Memory B cell (primary cell): ENCODE measurements around the gene PLXNA2.

Experiments
- ATAC-seq: fragments of 150-1000 bp; cut with Tn5 transposase; 2 replicates; pipeline ENCODE4 v1.10.0; 2021; ENCODE audit warnings: low read depth, mild to moderate bottlenecking, moderate library complexity
- DNase-seq, 2 donors: peaks; one replicate each; pipeline ENCODE4 v3.0.0; 2022; ENCODE audit warnings: low spot score in 2 of 2
- H3K27ac Mint-ChIP-seq: one replicate; pipeline ENCODE4 v1.8.0; 2022; ENCODE audit warnings: mild to moderate bottlenecking, moderate library complexity, mixed read lengths
- H3K27me3 Mint-ChIP-seq: one replicate; pipeline ENCODE4 v1.8.0; 2022; ENCODE audit warnings: mixed read lengths
- H3K36me3 Mint-ChIP-seq: one replicate; pipeline ENCODE4 v1.8.0; 2022; ENCODE audit warnings: mild to moderate bottlenecking, mixed read lengths
- H3K4me1 Mint-ChIP-seq: one replicate; pipeline ENCODE4 v1.8.0; 2022; ENCODE audit warnings: mixed read lengths
- H3K4me3 Mint-ChIP-seq: one replicate; pipeline ENCODE4 v1.8.0; 2022; ENCODE audit warnings: mild to moderate bottlenecking, moderate library complexity, mixed read lengths
- H3K9me3 Mint-ChIP-seq: one replicate; pipeline ENCODE4 v1.8.0; 2022; ENCODE audit warnings: mixed read lengths

PLXNA2 gene

DNA sequence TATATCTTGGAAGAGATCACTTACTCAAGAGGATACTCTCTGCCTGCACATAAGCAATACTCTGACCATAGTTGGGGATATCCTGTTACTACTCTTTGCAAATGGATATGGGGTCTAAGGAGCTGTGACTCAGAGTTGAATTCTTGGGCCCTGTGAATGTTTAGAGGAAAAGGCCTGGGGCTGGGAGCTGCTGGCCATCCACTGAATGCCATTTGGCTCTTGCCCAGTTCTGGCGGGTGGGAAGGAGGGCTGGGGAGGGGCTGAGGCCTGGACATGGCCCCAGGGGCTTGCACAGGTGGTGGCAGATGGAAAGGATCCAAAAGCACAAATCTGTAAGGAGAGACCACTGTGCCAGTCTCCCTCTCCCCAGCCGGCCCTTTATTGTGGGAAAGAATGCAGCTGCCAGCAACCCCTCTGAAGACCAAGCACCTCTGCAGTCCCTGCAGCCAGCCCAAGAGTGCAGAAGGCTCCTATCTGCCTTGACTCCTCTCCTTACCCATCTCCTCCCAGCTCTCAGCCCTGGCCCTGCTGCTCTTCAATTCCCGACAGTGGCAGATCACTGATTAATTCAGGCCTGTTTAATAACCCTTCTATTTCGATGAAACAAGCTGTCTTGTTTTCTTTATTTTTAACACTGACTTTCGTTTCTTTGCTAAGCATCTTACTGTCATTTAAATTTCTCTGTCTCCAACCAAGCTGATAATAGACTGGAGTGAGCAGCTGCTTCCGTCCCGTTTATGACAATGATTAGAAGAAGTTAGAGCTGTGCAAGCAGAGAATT is 12.1 kb downstream of the PLXNA2 start:
- H3K27me3 Mint-ChIP-seq: peaks cover 18% of the 10 kb centered on the region
- H3K4me3 Mint-ChIP-seq: no peak overlapping the region
- peaks cover 4% of the 10 kb centered on the region for H3K4me1 Mint-ChIP-seq
- no peaks in the 10 kb centered on the region for H3K9me3 Mint-ChIP-seq
- no peak overlapping the region for H3K27ac Mint-ChIP-seq
- no peak for DNase-seq
- H3K36me3 Mint-ChIP-seq: no peaks in the 10 kb centered on the region
- no peak for ATAC-seq

DNA sequence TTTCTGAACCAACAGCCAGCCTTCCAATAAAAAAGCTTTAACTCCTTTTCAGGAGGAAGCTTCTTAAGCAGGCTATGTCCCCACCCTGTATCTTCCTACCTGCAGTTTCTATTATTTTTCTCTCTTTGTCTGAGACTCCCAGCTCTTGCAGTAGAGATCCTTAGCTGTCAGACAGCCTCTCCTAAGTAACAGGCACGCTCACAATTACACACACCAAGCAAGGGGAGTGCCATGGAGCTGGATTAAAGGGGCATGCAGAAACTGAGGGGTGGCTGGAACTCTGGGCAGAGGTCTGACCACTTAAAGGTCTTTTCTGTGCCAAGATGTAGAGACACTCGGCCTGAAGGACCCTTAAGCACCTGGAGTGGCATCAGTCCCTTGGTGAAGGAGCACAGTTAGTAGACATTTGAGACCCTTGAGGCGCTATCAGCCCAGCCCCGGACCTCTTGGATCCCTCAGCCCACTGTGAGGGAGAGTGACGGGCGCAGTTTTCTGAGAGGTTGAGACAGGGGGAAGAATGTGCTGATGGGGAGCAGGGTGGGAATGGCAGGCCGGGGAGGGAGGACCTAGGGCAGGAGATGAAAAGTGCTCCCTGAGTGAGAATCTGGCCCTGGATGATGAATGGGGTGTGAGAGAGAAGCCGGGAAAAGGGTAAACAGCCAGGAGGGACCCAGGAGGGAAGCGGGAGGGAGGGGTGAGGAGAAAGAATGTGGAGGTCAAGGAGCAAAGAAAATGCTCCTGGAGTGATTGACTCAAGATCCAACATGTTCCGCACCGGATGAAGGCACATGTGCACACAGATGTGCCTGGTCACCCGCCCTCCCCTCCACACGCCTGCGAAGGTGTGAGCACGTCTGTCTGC is 13.3 kb downstream of the PLXNA2 start:
- Mint-ChIP-seq H3K4me1 (no peaks in the 10 kb centered on the region), H3K9me3 (no peaks in the 10 kb centered on the region), H3K27me3 (peaks cover 18% of the 10 kb centered on the region), H3K36me3 (no peaks in the 10 kb centered on the region), H3K27ac (no peak overlapping the region), H3K4me3 (no peak overlapping the region)
- ATAC-seq: no peak
- no peak for DNase-seq

DNA sequence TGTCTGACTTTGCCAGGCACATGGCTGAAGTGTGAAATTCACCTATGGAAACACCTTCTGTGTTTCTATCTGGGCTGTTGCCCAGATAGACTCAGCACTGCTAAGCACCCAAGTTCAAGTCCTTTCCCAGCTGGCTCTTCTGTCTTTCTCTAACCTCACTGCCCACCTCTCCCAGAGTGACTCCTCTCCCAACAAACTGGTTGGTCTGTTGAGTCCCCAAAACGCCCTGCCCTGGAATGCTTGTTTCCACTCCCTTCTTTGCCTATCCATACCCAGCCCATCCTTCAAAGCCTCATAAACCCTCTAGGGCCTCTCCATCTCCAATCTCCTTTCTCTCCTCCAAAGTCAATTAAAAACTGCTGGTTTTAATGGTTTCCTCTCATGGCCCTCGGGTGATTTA is 15.6 kb downstream of the PLXNA2 start:
- Mint-ChIP-seq H3K36me3 (no peaks in the 10 kb centered on the region), H3K4me1 (no peaks in the 10 kb centered on the region), H3K27me3 (peaks cover 14% of the 10 kb centered on the region), H3K9me3 (no peaks in the 10 kb centered on the region), H3K27ac (no peak overlapping the region), H3K4me3 (no peak overlapping the region)
- ATAC-seq (no peak), DNase-seq (no peak)

DNA sequence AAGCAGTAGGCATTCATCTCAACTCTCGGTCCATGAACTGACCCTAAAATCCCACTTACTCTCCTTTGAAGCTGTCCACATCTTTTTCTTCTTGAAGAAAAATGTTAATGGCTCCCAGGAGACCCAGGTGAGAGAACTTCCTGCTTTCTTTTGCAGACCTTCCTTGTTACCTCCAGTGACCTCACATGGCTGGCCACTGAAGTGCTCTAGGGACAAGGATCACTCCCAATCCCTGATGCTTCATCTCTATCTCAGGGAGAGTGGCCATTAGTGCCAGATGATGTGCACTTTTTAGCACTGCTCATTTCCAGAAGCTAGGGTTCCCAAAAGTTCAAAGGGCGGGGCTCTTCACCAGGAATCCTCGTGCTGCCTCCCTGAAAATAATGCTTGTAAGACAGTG is 16.2 kb downstream of the PLXNA2 start:
- Mint-ChIP-seq H3K27me3 (peaks cover 12% of the 10 kb centered on the region), H3K4me1 (no peaks in the 10 kb centered on the region), H3K9me3 (no peaks in the 10 kb centered on the region), H3K27ac (no peak overlapping the region), H3K36me3 (no peaks in the 10 kb centered on the region), H3K4me3 (no peak overlapping the region)
- DNase-seq: no peak
- ATAC-seq: no peak

DNA sequence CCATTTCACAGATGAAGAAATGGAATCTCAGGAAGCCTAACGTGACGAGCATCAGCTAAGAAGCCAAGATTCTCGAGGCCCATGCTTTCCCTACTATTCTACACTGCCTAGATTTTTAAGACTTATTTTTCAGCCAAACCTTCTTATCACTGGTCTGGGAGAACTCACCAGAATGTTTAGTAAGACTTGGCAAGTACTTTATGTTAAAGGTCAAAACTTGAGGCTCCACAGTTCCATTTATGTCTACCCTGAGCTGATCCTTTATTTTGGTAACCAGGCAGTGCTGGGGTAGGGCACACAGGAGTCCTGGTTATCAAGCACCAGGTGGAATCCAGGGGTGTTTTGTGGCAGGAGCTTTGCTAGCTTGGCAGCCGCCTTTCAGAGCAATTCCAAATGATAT is 16.8 kb downstream of the PLXNA2 start:
- Mint-ChIP-seq H3K36me3 (no peaks in the 10 kb centered on the region), H3K4me3 (no peak overlapping the region), H3K27me3 (peaks cover 11% of the 10 kb centered on the region), H3K4me1 (no peaks in the 10 kb centered on the region), H3K27ac (no peak overlapping the region), H3K9me3 (no peaks in the 10 kb centered on the region)
- ATAC-seq (no peak), DNase-seq (no peak)

DNA sequence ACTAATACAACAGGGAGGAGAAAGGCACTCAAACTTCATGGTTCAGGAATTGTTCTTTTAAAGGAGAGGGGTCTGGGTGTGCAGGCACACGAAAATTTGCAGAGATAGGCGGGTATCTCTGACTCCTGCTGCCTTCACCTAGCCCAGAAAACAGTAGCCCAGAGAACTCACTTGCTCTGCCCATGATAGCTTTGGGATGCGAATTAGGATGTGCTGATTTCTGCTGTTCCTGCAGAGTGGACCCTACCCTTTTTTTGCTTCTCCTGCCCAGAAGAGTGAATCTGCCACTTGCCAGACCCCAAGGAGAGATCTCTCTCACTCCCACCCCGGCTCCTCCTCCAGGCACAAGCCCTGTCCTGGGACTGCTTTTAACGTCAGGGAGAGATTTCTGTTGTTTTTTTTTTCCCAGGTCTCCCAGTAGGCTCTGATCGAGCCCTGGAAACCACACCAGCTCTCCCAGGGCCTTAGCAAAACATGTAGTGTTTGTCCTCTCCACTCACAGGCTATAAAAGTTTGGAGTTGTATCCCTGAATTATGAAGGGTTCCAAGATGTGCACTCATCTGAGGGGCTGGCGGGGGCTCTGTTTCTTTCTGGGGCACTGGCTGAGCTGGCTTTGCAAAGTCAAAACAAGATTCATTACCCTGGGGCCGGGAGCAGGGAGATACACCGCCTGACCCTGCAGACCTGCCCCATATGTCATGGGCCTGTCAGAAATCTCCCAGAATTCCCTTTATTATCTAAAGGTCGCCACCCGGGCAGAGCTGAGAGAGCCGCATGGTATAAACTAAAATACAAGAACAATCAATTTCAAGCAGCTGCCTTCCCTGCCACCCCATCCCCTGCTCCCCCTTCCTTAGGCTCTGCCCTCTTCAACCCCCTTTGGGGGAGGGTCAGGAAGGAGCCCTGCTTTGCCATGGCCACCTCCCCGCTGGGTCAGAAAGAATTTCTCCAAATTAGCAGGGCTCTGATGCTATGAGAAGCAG is 17.9 kb downstream of the PLXNA2 start:
- Mint-ChIP-seq H3K27ac (no peak overlapping the region), H3K9me3 (no peaks in the 10 kb centered on the region), H3K36me3 (no peaks in the 10 kb centered on the region), H3K4me3 (no peak overlapping the region), H3K4me1 (no peaks in the 10 kb centered on the region), H3K27me3 (peaks cover 6% of the 10 kb centered on the region)
- ATAC-seq: no peak
- no peak for DNase-seq

DNA sequence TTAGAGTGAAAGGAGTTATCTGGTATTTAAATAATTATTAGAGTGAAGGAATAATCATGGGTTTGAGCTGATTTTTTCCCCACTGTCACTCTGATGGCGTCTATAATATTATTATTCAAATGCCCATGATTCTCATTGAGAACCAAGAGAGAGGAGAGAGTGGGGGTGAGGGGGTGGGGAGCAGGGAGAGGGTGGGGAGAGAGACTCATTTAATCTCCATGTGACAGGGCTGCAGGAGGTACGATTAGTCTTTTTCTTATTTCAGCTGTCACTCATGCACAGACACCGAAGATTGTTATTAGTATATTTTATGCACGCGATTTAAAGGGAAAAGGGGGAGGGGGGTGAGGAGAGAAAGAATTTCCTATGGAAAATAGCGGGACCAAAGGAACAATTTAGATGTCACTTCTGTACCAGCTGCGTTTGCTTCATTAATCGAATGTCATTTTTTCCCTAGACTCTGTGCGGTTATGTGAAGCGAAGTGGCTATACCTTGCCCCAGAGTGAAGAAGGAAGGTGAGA is 19.9 kb downstream of the PLXNA2 start:
- ATAC-seq (no peak), DNase-seq (no peak)
- Mint-ChIP-seq H3K4me1 (no peaks in the 10 kb centered on the region), H3K36me3 (no peaks in the 10 kb centered on the region), H3K4me3 (no peak overlapping the region), H3K27ac (no peak overlapping the region), H3K27me3 (peaks cover 8% of the 10 kb centered on the region), H3K9me3 (no peaks in the 10 kb centered on the region)

DNA sequence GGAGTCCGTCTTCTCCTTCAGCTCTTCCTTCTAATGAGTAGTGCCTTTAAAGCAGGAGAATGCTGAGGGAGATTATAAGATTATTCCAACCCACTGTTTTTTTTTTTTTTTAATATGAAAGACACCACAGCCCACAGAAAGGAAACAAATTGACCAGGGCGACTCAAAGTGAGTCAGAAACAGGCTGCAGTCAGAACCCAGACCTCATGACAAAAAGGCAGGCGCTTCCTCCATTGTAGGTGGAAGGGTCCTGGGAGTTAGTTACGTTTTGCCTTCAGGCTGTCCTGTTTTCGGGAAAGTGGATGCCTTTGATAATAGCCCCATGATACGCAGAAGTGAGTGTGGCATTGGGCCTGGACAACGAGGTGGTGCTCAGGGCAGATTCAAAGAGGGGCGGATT is 21.0 kb downstream of the PLXNA2 start:
- no peaks in the 10 kb centered on the region for H3K9me3 Mint-ChIP-seq
- H3K27me3 Mint-ChIP-seq: peaks cover 7% of the 10 kb centered on the region
- H3K4me3 Mint-ChIP-seq: no peak overlapping the region
- ATAC-seq (no peak), DNase-seq (no peak)
- no peak overlapping the region for H3K27ac Mint-ChIP-seq
- H3K36me3 Mint-ChIP-seq: no peaks in the 10 kb centered on the region
- H3K4me1 Mint-ChIP-seq: no peaks in the 10 kb centered on the region

DNA sequence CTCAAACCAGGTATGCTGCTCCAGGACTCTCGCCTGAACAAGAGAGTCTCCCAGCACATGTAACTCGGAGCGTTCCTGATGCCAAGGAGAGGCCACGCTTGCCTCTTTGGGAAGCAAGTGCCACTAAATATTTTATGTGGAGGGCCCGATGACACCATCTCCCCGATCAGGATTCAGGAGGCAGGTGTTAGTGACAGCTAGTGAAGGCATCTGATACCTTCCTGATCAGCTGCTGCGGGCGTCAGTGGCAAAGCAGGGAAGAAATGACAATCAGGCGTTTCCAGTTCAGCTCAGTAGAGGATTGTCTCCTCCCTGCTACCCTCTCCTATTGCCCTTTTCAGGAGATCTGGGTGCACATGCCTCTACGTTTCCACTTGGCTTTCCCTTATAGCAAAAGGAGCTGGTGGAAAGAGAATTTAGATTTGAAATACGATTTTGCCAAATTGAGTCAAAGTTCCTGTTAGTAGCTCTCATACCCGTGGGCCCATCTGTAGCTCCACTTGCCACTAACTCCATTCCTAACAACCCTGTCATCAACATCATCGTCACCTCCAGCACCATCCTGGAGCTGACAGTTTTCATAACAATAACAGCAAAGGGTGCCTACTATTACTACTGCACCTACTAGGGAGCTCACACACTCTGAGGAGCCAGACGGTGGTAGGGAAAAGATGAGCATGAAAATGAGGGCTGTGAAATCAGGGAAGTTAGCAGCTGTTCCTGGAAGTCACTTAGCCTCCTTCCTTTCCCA is 21.6 kb downstream of the PLXNA2 start:
- no peak for DNase-seq
- Mint-ChIP-seq H3K36me3 (no peaks in the 10 kb centered on the region), H3K27ac (no peak overlapping the region), H3K27me3 (peaks cover 7% of the 10 kb centered on the region), H3K4me1 (no peaks in the 10 kb centered on the region), H3K9me3 (no peaks in the 10 kb centered on the region), H3K4me3 (no peak overlapping the region)
- no peak for ATAC-seq

DNA sequence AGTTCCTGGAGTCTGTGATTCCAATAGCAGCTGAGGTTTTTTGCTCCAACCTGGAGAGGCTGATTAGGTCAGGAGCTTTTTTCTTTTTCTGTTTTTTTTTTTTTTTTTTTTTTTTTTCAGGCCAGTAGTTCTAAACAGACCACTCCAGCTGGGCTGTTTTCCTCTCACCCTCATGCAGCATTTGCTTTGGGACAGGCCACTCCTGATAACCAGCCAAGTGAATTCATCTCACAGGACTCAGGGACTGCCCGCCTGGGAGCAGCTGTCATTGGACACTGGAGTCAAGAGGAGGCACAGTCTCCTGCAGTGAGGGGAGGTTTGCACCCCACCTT is 22.9 kb downstream of the PLXNA2 start:
- Mint-ChIP-seq H3K4me3 (no peak overlapping the region), H3K9me3 (no peaks in the 10 kb centered on the region), H3K27me3 (peaks cover 12% of the 10 kb centered on the region), H3K4me1 (no peaks in the 10 kb centered on the region), H3K27ac (no peak overlapping the region), H3K36me3 (no peaks in the 10 kb centered on the region)
- ATAC-seq (no peak), DNase-seq (no peak)

DNA sequence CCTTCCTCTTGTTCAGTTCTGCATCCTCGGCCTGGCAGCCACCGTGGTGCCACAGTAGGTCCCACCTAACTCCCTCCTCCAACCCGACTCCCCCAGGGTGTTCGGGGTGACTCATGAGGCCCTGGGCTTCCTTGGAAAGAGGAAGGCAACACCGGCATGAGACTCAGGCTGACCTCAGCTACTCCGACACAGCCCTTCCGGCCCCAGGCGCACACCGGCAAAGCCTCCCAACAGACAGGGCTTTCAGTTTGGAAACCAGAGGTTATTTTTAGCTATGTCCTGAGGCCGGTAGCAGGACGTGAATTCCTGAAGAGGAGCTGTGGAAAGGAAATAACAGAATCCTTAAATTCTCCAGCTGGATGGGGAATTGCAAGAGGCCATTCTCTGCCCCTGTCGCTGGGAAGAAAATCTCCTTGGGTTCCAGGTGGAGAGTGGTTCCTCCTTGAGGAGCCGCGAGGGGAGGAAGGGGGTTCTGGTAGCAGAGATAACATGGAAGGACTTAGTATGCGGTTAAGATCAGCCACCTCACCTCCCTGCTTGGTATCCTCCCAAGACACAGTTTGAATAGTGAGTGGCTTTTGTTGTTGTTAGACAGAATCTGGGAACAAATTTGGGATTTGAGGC is 24.4 kb downstream of the PLXNA2 start:
- peaks cover 4% of the 10 kb centered on the region for H3K36me3 Mint-ChIP-seq
- no peaks in the 10 kb centered on the region for H3K4me1 Mint-ChIP-seq
- H3K27me3 Mint-ChIP-seq: peaks cover 20% of the 10 kb centered on the region
- DNase-seq (no peak), ATAC-seq (no peak)
- peaks cover 3% of the 10 kb centered on the region for H3K9me3 Mint-ChIP-seq
- H3K4me3 Mint-ChIP-seq: no peak overlapping the region
- no peak overlapping the region for H3K27ac Mint-ChIP-seq

DNA sequence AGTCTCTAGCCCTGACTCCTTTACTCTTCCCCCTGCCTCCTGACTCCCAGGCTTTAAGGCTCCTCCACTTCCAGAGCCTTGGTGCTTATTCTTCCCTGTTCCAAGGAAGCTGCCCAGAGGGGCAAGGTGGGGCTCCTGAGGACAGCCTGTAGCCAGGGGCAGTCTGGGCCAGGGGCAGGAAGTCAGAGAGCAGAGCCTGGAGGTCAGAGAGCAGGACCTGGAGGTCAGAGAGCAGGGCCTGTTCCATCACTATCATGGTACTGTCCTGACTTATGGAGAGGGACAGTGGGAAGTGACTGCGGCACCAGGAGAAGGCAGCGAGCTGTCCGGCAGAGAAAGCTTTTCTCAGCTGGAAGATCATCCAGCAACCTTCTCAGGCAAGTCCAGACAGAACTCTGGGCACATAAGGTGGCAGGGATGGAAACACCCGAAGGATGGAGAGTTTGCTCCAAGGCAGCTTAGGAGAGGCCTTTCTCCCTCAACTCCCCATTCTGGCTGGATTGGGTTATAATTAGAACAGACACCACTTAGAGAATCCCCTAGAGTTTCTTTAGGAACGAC is 25.0 kb downstream of the PLXNA2 start:
- no peak for DNase-seq
- no peak overlapping the region for H3K27ac Mint-ChIP-seq

More for the DNA sequence above, 25.0 kb downstream of the PLXNA2 start:
- ATAC-seq: no peak
- Mint-ChIP-seq H3K4me3 (no peak overlapping the region), H3K27me3 (peaks cover 20% of the 10 kb centered on the region), H3K36me3 (peaks cover 4% of the 10 kb centered on the region), H3K9me3 (peaks cover 3% of the 10 kb centered on the region), H3K4me1 (no peaks in the 10 kb centered on the region)
